WI38 (cell line): ENCODE data around the gene FAM53B.

ENCODE experiments used
- H3K4me3 ChIP-seq: 2 replicates; pipeline ENCODE4 v1.5.1; 2011; ENCODE audit warnings: low read depth, mild to moderate bottlenecking, control low read depth, low read length
- TF ChIP-seq, protein P1 (sequence below): IDR thresholded peaks from 2 replicates; pipeline ENCODE4 v1.5.1; 2012; ENCODE audit warnings: low read depth, mild to moderate bottlenecking, control low read depth, low read length

Gene FAM53B

DNA sequence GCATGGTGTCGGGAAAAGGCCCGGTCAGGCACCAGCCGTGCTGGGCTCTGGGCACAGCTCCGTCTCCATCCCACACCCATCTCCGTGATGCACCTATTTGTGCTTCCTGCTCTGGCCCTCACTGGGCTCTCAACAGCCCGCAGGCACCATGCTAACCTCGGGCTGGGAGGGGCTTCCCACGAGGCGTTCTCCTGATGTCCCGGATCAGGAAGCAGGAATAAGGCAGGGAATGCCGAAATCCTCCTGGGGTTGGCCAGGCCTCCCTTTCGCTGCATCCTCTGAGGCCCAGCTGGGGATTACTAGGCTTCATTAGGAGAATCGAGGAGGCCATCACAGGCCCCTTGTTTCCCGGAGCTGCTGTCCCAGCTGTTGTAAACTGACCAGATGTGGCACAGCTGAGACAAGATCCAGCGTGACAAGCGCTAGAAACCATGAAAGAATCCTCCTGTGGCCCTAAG, 72.0 kb downstream of the FAM53B start:
- TF ChIP-seq, protein P1, sequence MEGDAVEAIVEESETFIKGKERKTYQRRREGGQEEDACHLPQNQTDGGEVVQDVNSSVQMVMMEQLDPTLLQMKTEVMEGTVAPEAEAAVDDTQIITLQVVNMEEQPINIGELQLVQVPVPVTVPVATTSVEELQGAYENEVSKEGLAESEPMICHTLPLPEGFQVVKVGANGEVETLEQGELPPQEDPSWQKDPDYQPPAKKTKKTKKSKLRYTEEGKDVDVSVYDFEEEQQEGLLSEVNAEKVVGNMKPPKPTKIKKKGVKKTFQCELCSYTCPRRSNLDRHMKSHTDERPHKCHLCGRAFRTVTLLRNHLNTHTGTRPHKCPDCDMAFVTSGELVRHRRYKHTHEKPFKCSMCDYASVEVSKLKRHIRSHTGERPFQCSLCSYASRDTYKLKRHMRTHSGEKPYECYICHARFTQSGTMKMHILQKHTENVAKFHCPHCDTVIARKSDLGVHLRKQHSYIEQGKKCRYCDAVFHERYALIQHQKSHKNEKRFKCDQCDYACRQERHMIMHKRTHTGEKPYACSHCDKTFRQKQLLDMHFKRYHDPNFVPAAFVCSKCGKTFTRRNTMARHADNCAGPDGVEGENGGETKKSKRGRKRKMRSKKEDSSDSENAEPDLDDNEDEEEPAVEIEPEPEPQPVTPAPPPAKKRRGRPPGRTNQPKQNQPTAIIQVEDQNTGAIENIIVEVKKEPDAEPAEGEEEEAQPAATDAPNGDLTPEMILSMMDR = no peak
- H3K4me3 ChIP-seq = no peak overlapping the region

DNA sequence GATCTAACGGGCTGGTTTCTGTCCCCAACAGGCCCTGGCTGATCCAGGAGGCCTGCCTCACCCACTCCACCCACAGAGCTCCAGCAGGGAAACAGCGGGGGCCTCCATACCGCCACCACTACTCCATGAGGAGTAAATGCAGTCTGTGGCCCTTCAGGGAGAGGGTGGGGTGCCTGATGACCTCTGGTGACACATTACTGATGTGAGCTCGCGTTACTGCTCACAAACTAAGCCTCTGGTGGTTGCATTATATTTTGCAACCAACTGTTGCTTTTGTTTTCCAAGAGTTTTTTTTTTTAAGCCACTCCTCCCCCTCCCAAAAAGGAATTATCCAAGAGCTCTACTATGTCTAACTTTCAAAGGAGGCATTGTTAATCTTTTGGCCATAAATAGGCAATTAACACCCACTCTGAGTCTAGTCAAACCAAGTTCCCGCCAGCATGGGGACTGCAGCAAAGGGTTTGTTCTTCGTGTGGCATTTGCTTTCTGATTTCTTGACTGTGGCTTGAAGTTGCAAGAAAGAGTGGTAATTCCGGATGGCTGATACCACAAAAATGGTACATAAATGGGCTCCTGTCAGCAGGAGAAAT, 72.6 kb downstream of the FAM53B start:
- no peak overlapping the region for H3K4me3 ChIP-seq
- TF ChIP-seq, protein P1 = 0 out of 2 replicates have a peak, but pooled peaks have one; percentile 9

DNA sequence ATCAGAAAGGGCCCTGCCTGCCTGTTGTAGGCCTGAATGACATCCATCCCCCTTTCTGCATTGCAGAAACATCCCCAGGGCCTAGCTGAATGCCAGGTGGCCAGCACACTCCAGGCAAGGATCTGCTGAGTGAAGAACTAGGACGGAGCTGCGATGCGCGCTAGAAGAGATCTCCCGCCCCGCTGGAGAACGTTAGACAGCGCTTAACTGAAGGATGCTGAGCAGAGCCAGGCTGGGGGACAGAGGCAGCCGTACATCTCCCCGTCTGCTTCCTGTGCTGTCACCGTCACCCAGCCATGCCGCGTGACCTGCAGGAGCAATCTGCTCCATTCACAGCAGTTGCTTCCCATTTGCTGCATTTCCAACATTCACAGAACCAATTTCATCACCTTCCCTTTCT, 73.3 kb downstream of the FAM53B start:
- TF ChIP-seq, protein P1 = no peak
- H3K4me3 ChIP-seq = no peak overlapping the region

DNA sequence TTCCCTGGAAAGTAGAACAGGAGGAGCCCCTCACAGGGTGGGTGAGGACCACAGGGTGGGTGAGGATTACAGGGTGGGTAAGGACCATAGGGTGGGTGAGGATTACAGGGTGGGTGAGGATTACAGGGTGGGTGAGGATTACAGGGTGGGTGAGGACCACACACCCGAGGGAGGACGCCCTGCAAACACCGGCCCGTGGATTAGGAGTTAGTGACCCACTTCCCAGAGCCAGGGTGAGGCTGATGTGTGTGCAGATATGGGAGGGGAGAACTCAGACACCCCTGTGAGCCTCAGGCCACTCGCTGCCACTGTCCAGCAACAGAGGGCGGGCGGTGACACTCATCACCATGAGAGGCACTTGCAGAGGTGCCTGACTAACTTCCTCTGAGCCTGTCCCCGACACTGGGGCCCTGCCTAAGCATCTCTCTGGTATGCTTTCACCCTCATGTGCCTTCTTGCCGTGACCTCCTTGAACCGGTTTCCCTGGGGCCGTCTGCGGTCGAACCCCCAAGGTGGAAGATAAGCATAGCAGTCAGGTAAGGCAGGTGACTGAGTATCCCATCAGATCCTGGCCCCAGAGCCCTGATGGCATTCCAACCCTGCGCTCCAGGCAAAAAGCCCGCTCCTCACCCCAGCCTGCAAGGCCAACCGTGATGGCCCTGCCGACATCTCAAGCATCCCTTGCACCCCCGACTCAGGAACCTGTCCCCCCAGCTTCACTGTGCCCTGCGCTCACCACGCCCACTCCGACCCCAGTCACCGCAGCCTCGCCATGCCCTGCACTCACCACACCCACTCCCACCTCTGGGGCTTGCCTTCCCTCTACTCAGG, 74.1 kb downstream of the FAM53B start:
- TF ChIP-seq, protein P1 = no peak
- H3K4me3 ChIP-seq = no peak overlapping the region

DNA sequence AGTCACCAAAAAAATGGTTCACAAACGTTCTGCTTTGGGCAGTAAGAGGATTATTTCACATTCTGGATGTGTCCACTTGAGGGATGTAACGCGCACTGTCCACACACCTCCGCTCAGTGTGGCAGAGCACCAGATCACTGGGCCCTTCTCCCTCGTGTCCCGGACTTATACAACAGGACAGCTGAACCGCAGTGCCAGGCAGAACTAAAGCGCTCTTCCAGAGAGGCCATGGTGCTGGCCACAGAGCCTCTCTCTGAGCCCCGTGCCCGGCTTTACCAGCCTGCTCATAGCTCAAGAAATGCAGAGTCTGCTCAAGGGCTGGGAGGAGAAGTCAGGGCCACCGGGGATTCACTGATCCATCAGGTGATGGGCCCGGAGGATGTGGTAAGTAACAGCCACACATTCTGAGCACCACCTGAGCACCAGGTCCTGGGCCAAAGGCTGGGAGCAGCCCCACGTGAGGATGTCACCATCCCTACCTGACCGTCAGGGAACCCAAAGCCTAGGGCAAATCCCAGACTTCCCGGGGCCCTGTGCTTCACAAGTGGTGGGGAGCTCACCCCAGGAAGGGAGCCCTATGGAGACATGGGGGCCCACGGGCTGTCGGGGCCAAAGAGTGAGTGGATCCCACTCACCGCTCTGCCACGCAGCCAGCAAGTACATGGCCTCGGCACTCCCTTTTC, 74.9 kb downstream of the FAM53B start:
- TF ChIP-seq, protein P1 = no peak
- H3K4me3 ChIP-seq = no peak overlapping the region

DNA sequence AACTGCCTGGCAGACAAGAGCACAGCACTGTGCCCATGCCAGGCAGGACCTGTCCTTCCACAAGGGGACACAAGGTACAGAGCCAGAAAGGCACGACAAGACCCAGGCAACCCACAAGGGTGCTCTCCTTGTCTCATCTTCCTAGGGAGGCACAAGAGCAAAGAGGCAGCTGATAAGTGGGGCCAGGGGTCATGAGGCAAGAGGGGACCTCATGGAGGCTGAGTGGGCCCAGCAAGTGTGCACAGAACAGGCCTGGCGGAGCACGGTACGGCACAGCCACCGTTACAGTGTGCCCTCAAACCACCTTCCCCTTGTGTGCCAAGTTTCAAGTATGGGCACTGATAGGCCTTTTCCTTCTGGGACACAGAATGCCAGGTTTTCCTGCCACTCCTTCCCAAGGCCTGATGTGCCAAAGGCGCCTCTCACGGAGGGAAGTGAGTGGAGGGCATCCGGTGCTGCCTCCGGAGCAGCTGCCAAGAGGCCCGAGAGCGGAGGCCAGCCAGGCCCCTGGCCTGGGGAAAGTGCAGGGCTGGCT, 75.6 kb downstream of the FAM53B start:
- H3K4me3 ChIP-seq = no peak overlapping the region
- TF ChIP-seq, protein P1 = no peak
